Measurements from ENCODE around the gene GALNT7.

DNA sequence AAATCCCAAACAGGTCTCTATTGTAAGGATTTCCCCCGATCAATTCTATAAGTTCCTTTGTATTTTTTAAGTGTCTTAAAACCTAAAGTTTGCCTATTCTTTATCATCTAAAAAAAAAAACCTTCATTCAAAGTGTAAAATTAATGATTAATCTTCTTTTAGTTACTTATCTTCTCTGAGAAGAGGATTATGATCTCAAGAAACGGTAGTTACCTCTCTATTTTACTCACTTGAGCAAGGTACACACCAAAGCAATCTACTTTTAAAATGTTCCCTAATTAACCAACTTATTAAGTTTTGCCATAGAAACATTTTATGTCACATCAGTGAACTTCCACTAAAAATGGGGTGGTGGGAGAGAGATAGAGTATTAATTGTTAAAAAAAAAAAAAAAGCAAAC lies 15.2 kb upstream of the GALNT7 start:
- TF ChIP-seq, protein P1, sequence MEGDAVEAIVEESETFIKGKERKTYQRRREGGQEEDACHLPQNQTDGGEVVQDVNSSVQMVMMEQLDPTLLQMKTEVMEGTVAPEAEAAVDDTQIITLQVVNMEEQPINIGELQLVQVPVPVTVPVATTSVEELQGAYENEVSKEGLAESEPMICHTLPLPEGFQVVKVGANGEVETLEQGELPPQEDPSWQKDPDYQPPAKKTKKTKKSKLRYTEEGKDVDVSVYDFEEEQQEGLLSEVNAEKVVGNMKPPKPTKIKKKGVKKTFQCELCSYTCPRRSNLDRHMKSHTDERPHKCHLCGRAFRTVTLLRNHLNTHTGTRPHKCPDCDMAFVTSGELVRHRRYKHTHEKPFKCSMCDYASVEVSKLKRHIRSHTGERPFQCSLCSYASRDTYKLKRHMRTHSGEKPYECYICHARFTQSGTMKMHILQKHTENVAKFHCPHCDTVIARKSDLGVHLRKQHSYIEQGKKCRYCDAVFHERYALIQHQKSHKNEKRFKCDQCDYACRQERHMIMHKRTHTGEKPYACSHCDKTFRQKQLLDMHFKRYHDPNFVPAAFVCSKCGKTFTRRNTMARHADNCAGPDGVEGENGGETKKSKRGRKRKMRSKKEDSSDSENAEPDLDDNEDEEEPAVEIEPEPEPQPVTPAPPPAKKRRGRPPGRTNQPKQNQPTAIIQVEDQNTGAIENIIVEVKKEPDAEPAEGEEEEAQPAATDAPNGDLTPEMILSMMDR (IDR thresholded peaks at IDR 0.05; ENCODE audit: insufficient read depth, low read length, poor library complexity, severe bottlenecking) = no peak
- TF ChIP-seq EZH2phosphoT487 (conservative IDR thresholded peaks at IDR 0.05; ENCODE audit: low read length) = no peak

All from SU-DHL-6 (cell line).